HG02943 (cell line): ENCODE data around the gene GPC3.
"Not testable (repeated sequence)": the region's sequence is repeated elsewhere in the genome, so short reads cannot be mapped to it uniquely, and the experiment has no call there.

Experiments
- ATAC-seq: cut with Tn5 transposase; IDR thresholded peaks from one replicate; pipeline ENCODE4 v1.9.1; 2021; ENCODE audit warnings: mild to moderate bottlenecking, low read depth, moderate library complexity; ENCODE audit not compliant: unreplicated experiment

Gene GPC3

GRCh38 chrX:133633950-133634349 lies 351.4 kb downstream of the GPC3 start:
- ATAC-seq: no peak

DNA sequence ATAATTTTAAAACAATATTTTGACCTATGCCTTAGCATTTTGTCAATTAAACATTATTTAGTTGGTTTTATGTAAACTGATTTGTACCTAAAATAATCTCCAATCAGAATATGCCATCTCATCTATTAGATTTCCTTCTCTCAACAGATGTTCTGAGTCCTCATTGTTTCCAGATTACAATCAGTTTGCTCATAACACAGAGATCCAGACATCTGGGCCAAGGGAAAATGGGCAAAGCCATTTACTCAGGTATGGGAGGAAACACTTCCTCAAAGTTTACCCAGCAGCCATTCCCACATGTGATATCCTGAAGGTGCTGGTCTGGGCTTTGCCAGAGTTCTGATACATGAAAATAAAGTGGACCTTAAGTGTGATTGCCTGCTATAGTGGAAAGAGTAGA lies 352.2 kb downstream of the GPC3 start:
- ATAC-seq: no peak

DNA sequence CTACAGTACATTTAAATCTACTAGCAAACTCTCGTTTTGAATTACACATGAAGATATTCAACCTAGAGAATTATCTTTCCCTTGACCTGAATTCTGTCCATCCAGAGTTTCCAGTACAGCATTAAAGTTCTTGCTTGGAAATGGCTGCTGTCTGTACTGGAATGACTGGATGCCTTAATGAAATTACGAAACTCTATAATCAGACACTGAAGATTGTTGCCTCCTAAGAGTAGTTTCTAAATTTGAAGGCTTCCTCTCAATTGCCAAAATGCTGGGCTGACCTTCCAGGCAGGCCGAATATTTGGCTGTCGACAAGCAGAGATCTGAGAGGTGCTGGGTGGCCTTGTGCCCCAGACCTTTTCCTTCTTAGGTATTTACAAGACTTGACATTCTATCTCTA lies 355.0 kb downstream of the GPC3 start:
- ATAC-seq: no peak

DNA sequence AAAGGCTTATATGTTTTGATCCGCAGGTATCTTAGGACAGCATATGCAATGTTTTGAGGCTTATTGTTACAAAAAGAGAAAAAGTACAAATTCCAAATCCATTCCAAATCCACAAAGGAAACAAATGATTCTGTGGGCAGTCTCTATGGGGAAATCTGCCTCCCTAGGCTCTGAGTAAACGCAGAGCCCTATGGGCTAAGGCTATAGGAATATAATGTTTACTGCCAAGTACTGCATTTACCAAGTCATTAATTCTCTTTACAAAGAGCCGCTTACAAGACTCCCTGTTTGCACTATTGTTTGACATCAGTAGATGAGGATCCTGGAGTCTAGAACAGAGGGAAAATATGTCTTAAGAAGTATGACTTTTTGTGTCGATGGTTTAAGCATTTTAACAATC lies 357.7 kb downstream of the GPC3 start:
- ATAC-seq: no peak

DNA sequence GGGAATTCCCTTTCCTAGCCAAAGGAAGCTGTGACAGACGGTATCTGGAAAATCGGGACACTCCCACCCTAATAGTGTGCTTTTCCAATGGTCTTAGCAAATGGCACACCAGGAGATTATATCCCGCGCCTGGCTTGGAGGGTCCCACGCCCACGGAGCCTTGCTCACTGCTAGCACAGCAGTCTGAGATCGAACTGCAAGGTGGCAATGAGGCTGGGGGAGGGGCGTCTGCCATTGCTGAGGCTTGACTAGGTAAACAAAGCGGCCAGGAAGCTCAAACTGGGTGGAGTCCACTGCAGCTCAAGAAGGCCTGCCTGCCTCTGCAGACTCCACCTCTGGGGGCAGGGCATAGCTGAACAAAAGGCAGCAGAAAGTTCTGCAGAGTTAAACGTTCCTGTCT lies 364.0 kb downstream of the GPC3 start:
- ATAC-seq: not testable (repeated sequence)

GRCh38 chrX:133611676-133612075 lies 373.7 kb downstream of the GPC3 start:
- ATAC-seq: no peak

- ATAC-seq: no peak
These were observed 375.3 kb downstream of the GPC3 start for GRCh38 chrX:133610056-133610455.

DNA sequence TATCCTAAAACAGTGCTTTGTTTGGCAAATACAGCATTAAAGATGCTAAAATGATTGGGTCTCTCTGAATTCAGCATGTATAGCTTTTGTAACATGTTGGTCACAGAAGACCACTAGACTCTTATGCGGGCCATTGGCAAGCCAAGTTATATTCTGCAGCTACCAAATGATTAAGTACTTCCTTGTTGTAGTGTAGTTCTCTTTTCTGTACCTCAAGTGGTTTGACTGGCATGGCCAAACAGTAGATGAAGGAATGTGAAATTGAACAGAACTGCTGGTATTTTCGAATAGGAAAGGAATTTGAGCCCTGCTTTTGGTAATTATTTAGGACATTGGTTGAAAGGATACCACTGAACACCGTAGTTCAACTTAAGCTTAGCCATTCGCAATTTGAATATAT lies 376.2 kb downstream of the GPC3 start:
- no peak for ATAC-seq

DNA sequence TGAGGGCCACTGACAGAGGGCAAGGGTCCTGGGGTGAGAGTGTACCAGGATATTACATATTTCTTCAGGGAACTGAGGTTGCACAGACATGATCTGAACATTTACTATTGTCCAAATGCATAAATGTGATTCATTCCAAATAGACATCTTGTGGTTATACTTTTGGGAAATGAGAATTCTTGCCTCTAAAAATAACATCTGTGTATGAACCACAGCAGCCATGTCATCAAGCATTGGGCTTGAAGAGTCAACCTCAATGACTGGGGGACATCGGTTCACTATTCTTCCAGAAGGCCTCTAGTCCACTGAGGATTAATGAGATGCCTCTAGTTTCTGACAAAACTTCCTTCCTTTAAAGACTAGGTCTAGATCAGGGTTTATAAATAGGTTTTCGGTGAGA lies 377.0 kb downstream of the GPC3 start:
- no peak for ATAC-seq

GRCh38 chrX:133607419-133608348 lies 377.7 kb downstream of the GPC3 start:
- ATAC-seq: no peak

GRCh38 chrX:133606990-133607389 lies 378.4 kb downstream of the GPC3 start:
- ATAC-seq: no peak

GRCh38 chrX:133604801-133605200 lies 380.6 kb downstream of the GPC3 start:
- no peak for ATAC-seq

- ATAC-seq: no peak
These were observed 382.5 kb downstream of the GPC3 start for GRCh38 chrX:133602881-133603280.

- ATAC-seq: no peak
These were observed 384.3 kb downstream of the GPC3 start for GRCh38 chrX:133601116-133601515.

DNA sequence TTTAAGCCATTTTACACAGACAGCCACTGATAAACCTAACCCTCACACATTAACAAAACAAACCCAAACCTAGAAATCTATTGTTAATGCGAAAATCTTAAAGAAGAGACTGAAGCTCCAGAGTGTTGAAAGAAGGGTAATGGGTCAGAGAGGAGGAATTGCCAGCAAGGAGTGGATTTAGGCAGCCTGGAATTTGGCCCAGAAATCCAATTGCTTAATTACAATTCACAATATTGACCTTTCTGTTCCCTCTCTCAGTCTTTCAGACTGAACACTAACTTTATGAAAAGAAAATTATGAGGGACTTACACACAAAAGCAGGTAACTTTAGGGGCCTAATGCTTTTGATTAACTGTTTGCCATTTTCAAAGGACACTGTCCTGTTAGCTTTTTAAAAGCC lies 384.9 kb downstream of the GPC3 start:
- no peak for ATAC-seq

DNA sequence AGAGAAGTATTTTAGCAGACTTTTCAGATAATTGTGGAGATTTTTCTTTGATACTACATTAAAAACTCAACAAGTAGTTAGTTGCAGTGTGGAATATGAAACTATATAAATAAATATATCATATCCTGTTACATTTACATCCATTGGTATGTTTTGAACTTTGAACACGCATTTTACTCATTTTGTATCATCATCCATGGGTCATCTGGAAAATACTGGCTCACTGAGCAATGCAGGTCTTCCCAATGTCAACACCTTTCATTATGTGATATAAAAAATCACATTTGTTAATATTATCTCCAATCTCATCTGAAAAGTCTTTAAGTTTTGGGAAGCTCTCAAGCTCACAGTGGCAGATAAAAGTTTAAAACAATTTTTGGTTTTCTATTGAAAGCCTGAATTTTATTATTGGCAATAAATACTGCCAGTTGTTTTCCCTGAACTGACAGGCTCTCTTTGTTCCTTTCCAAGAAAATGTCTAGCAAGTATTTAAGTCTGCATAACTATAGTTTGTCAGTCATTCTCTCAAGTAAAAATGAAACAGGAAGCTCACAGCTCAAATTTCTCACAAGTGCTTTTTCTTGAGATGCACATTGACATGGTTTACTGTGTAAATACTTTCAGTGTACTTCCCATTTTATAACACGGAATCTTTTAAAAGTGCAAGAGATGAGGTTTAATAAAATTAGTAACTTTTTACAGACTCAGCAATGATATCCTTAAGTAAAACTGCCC lies 386.6 kb downstream of the GPC3 start:
- no peak for ATAC-seq

GRCh38 chrX:133594156-133594555 lies 391.2 kb downstream of the GPC3 start:
- no peak for ATAC-seq

GRCh38 chrX:133593531-133593930 lies 391.9 kb downstream of the GPC3 start:
- no peak for ATAC-seq

DNA sequence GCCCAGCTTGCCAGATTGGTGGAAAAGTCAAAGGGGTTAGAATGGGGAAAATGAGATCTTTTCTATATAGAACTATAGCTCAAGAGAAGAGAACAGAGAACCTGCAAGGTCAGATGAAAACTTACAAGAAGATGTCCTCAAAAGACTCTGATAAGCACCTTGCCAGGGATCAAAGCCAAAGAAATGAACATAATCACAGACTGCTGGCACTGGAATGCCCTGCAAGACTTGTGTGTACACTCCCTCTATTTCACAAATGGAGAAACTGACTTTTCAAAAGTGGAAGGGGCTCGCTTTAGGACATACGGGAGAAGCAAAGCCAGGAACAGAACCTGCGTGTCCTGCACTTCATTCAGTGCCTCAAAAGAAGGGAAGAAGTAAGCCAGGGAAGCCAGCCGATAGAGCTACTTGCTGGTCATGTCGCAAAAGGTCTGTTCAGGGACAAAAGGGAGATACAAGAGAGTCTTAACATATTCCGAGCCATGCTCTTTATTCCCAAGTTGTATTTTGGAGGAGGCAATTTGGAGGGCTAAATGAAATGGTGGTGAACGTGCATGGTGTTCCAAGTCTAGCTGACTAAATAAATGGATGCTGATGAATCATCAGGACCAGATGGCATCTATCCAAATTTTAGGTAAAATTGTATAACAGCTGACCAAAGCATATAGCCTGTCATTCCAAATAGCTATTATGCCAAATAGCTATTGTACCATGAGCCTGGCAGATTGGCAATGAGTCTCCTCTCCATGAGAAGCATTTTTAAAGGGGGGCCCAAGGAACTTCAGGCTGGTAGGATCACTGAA lies 394.5 kb downstream of the GPC3 start:
- no peak for ATAC-seq

- no peak for ATAC-seq
These were observed 396.6 kb downstream of the GPC3 start for GRCh38 chrX:133588827-133589226.

DNA sequence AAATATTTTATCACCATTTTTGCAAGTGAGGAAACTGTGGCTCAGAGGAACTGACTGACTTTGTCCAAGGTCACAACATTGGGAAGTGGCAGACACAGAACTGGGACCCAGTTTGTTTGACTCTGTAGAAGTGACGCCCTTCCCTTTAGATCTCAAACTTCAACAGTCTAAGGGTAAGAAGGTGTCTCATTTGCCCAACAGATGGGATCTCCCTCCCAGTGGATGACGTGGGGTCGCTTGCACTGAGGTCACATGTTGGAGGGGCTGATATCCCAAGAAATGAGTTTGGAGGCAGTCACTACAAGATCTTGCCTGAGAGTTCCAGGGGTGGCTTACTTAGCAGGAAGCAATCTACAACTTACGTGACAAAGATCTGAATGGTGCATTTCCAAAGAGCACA lies 397.6 kb downstream of the GPC3 start:
- ATAC-seq: no peak
